ENCODE data around the gene C2orf78. TPM values are rescaled to one million over a fixed set of nuclear protein-coding genes. Genes with fewer than 3 reads are reported as not detected.
A peak's percentile ranks its signal among the peaks of the same experiment; 100 is the strongest.

The C2orf78 gene
- total RNA-seq, 6 experiments from 2014 or later: 0.07 TPM; not detected in 5

DNA sequence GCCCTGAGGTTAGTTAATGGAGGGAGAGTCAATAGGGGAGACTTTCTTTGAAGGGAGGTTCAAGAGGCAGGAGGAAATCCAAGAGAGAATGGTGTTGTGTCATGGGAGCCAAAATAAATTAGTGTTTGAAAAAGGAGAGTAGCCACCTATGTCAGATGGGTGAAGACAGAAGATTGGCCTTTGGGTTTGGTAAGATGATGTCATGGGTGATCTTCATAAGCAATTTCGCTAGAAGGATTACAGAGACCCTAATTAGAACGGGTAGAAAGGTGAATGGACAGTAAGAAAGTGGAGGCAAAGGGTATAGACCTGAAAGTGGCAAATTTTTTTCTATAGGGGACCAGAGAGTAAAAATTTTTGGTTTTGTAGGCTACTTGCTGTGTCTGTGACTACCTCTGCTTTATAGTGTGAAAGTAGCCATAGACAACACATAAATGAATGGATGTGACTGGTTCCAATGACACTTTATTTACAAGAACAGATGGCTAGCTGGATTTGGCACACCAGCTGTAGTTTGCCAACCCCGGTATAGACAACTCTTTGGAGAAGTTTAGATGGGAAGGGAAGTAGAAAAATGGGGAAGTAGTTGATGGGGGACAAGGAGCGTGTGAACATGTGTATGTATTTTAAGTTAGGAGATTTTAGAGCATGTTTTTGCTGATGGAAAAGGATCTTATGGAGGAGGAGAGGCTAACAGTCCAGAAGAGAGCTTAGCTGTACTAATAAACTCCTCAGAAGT, 54.0 kb downstream of the C2orf78 start:
- Histone ChIP-seq H3K4me3 (no peak overlapping the region), H3K9me3 (no peaks in the 10 kb centered on the region), H3K27me3 (no peaks in the 10 kb centered on the region), H3K4me1 (no peaks in the 10 kb centered on the region), H3K27ac (no peak overlapping the region), H3K36me3 (peaks cover 0 to 8% (median 0%) of the 10 kb centered on the region in 4 donors)
- intact Hi-C loops (cut with DNase I): no loop called here
- DNase-seq (no peak), ATAC-seq (peak in 1 of 4 donors; percentile 44)
- WGBS (ENCODE audit: insufficient coverage, low coverage, low lambda C conversion rate, missing lambda C conversion rate): 69% methylated on average over 4 of the region's 4 CpGs
- no peak for TF ChIP-seq POLR2A (IDR thresholded peaks at IDR 0.05)
- TF ChIP-seq, protein P1, sequence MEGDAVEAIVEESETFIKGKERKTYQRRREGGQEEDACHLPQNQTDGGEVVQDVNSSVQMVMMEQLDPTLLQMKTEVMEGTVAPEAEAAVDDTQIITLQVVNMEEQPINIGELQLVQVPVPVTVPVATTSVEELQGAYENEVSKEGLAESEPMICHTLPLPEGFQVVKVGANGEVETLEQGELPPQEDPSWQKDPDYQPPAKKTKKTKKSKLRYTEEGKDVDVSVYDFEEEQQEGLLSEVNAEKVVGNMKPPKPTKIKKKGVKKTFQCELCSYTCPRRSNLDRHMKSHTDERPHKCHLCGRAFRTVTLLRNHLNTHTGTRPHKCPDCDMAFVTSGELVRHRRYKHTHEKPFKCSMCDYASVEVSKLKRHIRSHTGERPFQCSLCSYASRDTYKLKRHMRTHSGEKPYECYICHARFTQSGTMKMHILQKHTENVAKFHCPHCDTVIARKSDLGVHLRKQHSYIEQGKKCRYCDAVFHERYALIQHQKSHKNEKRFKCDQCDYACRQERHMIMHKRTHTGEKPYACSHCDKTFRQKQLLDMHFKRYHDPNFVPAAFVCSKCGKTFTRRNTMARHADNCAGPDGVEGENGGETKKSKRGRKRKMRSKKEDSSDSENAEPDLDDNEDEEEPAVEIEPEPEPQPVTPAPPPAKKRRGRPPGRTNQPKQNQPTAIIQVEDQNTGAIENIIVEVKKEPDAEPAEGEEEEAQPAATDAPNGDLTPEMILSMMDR (IDR thresholded peaks at IDR 0.05): no peak

DNA sequence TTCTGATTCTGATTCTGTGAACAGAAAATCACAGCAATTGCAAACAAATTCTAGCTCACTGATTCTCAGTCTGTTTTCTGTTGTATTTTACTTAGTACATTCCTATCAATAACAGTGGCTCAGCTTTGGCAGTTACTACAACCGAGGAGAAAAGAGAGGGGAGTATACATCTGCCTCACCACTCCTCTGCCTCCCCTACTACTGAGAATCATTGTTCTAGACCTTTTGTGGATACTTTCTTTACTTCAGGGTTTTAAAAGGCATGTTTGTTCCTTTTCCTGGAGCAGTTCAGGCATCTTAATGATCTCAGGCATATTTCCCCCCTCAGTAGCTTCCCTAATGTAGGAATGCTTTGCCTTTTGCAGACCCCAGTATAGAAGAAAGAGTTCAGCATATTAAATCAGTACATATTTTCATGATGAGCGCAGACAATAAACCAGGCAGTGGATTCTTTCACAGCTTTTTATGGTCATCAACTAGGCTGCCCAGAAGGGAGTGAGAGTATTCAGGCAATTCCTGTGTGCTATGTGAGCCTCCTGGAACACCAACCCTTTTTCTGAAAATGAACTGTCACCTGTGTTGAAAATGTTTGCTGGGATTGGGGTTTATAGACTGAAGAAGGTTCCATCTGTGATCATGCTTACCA, 55.0 kb downstream of the C2orf78 start:
- H3K4me1 ChIP-seq: no peaks in the 10 kb centered on the region
- H3K27me3 ChIP-seq: no peaks in the 10 kb centered on the region
- no peak overlapping the region for H3K4me3 ChIP-seq
- no peaks in the 10 kb centered on the region for H3K9me3 ChIP-seq
- DNase-seq (no peak), ATAC-seq (no peak)
- peaks cover 0 to 8% (median 2%) of the 10 kb centered on the region in 4 donors for H3K36me3 ChIP-seq
- TF ChIP-seq, protein P1 (IDR thresholded peaks at IDR 0.05): no peak
- TF ChIP-seq POLR2A (IDR thresholded peaks at IDR 0.05): no peak
- 50% methylated on average over 2 of the region's 2 CpGs for WGBS (ENCODE audit: insufficient coverage, low coverage, low lambda C conversion rate, missing lambda C conversion rate)
- no peak overlapping the region for H3K27ac ChIP-seq
- intact Hi-C loops (cut with DNase I): no loop called here

GRCh38 chr2:73839653-73840411, 55.8 kb downstream of the C2orf78 start:
- ATAC-seq: no peak
- intact Hi-C loops (cut with DNase I): no loop called here
- H3K27ac ChIP-seq: no peak overlapping the region
- TF ChIP-seq, protein P1 (IDR thresholded peaks at IDR 0.05): no peak
- no peak for TF ChIP-seq POLR2A (IDR thresholded peaks at IDR 0.05)
- DNase-seq: no peak
- peaks cover 0 to 5% (median 1%) of the 10 kb centered on the region in 4 donors for H3K36me3 ChIP-seq
- H3K4me3 ChIP-seq: no peak overlapping the region
- WGBS (ENCODE audit: insufficient coverage, low coverage, low lambda C conversion rate, missing lambda C conversion rate): 79% methylated on average over 3 of the region's 3 CpGs
- no peaks in the 10 kb centered on the region for H3K9me3 ChIP-seq
- no peaks in the 10 kb centered on the region for H3K4me1 ChIP-seq
- H3K27me3 ChIP-seq: no peaks in the 10 kb centered on the region

GRCh38 chr2:73841912-73842738, 58.1 kb downstream of the C2orf78 start:
- DNase-seq: no peak
- WGBS (ENCODE audit: insufficient coverage, low coverage, low lambda C conversion rate, missing lambda C conversion rate): 39% methylated on average over 5 of the region's 5 CpGs

More at GRCh38 chr2:73841912-73842738, 58.1 kb downstream of the C2orf78 start:
- peaks cover 0 to 26% (median 14%) of the 10 kb centered on the region in 4 donors for H3K36me3 ChIP-seq
- H3K4me1 ChIP-seq: no peaks in the 10 kb centered on the region
- H3K27ac ChIP-seq: no peak overlapping the region
- H3K4me3 ChIP-seq: no peak overlapping the region
- no peak for TF ChIP-seq POLR2A (IDR thresholded peaks at IDR 0.05)
- TF ChIP-seq, protein P1 (IDR thresholded peaks at IDR 0.05): no peak
- ATAC-seq: peak; percentile 48 to 58 (median 54)
- intact Hi-C loops (cut with DNase I): no loop called here
- H3K27me3 ChIP-seq: no peaks in the 10 kb centered on the region
- H3K9me3 ChIP-seq: no peaks in the 10 kb centered on the region

Data from right lobe of liver (tissue), 6 donors.